NCI-H69 (cell line): ENCODE data around the gene RREB1.

ENCODE experiments used
- DNase-seq: peaks from one replicate; lab custom pipeline; 2025; lab: John Stamatoyannopoulos, UW

The RREB1 gene

DNA sequence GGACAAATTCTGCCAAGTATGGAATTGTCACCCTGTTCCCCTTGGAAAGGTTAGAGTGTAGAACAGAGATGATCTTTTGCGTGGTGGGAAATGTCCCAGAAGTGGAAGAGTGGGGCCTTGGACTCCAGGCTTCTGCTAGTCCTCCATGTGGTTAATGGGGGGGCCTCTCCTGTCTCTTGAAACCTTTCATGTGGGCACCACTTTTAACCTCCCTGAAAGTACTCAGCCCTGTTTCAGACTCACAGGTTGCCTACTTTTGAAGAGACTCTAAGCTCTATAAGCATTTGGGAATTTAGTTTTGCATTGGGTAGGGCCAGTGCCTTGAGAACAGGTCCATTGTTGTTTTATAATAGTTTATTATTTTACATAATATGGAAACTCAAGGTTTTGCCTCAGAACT, 17.5 kb downstream of the RREB1 start:
- DNase-seq: no peak

- no peak for DNase-seq
Observed at GRCh38 chr6:7126754-7127153, 19.0 kb downstream of the RREB1 start.

GRCh38 chr6:7127680-7128079, 19.9 kb downstream of the RREB1 start:
- DNase-seq: peak; percentile 57

DNA sequence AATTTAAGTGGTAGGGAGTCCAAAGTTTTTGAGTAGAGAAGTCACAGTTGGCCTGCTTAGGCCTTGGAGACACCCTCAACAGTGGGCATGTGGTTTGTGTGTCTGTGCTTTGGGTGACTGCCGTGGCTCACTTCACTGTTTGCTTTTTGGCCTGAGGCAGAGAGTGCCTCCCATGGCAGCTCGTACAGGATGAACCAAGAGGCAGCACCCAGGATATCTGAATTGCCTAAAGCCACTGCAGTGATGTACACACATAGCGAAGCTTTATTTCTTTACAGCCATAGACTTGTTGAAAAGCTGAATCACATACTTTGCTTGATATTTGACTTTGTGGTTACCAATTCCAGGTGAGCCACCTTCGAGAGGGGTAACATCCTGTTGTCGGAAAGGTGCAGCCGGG, 21.6 kb downstream of the RREB1 start:
- peak; percentile 60 for DNase-seq

GRCh38 chr6:7129784-7130569, 22.2 kb downstream of the RREB1 start:
- no peak for DNase-seq

DNA sequence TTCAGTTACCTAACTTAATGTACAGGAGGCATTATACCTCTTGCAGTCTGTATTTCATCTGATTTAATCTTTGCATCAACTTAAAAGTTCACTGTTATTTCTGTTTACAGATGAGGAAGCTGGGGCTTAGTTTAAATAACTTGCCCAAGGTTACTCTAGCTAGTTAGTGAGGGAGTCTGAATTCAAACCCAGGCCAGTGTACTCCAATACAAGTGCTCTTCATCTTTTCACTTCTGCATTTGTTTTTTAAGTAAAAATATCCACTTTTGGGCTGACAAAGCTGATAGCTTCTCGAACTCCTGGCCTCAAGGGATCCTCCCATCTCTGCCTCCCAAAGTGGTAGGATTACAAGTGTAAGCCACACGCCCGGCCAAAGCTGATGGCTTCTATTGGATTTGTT, 23.6 kb downstream of the RREB1 start:
- DNase-seq: no peak

- DNase-seq: peak; percentile 98
Observed at GRCh38 chr6:7132398-7133035, 24.8 kb downstream of the RREB1 start.

- DNase-seq: no peak
Observed at GRCh38 chr6:7134999-7135745, 27.4 kb downstream of the RREB1 start.

DNA sequence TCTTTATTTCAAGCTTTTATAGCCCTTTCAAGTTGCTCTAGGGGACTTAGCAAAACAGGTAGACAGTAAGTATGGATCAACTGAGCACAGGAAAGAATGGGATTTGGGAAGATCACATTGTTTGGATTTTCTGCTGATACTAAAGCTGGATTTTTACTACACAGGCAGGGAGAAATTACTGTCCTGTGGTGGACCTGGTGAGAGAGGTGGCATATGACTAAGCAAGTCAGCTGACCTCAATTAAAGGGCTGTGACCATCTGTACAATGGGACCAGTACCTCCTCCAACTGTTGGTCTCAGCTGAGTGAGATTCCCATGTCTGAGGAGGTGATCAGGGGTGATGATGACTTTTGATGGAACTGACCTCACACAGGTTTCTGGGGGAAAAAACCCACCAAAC, 28.0 kb downstream of the RREB1 start:
- peak; percentile 61 for DNase-seq

- DNase-seq: no peak
Observed at GRCh38 chr6:7136859-7137334, 29.1 kb downstream of the RREB1 start.

DNA sequence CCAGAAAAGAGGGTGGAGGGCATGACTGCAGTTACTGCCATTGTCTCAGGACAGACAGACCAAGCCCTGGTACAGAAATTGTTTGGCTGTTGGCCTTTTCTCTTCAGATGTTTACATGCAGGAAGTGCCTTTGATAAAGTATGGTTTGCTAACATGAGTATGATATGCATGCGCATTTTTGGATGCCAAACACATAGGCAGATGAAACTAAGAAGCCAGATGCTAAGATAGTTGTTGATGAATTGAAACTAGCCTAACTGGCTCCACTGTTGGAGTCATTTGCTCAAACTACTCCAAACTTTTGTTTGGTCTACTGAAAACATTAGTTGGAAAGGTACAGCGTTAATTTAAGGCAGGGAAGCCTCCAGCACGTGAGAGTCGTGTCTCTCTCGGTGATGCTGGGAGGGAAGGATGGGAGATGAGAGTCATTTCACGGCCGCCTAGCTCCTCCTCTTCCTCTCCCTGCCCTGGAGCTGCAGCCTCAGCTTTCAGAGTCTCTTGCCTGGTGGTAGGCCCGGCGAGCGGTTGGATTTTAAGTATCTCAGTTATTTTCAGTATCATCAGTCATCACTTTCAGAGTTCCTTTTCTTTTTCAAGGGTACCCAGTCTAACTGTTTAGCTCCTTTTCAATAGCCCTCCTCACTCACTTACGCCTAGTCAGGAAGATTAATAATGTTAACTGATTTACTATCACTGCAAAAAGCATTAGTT, 29.7 kb downstream of the RREB1 start:
- DNase-seq: peak; percentile 88

DNA sequence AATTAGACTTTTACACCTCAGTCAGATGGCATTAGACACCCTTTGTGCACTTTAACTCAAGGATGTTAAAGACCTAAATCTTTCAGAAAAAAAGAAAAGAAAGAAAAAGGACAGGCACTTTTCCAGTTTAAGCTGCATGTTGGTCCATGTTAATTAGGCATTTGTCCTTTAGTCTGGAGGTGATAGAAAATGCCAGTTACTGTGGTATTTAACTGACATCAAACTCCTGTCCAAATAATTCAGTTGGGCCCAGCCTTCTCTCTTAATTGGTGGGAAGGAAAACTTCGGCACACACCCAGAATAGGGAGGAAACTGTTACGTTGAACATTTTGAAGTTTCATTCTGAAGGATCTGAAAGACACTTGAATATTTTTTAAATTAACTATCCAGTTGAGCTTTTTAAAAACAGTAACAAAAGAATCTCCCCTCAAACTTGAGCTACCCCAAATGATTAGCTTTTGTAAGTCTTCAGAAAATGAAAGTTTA, 30.3 kb downstream of the RREB1 start:
- peak; percentile 71 for DNase-seq

- peak; percentile 98 for DNase-seq
Observed at GRCh38 chr6:7138921-7139358, 31.2 kb downstream of the RREB1 start.

DNA sequence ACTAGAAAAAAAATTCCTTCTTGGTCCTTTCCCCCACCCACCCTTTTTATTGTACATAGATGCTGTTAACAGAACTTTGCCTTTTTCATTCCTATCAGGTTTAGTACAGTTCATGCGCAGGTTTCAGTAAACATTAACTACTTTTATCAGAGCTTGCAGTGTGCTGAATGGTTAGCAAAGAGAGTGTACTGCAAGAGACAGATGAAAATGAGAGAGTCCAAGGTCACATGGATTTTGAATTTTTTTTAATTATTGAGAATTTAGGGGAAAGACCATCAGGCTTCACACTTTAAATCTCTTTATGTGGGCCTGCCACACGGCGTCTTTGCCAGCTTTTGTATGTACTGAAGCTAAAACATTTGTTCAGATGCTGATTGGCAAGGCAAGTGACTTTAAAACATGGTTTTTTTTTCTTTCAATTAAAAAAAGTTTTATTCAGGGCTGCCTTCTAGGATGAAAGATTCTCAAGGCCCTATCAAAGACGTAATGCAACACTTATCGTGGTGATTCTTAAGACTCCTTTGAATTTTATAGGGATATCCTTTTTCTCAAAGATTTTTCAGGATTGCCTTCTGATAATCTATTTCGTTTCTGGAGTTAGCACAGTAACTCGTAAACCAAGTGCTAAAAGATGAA, 32.2 kb downstream of the RREB1 start:
- DNase-seq: no peak

GRCh38 chr6:7140631-7141378, 33.0 kb downstream of the RREB1 start:
- DNase-seq: peak; percentile 95

DNA sequence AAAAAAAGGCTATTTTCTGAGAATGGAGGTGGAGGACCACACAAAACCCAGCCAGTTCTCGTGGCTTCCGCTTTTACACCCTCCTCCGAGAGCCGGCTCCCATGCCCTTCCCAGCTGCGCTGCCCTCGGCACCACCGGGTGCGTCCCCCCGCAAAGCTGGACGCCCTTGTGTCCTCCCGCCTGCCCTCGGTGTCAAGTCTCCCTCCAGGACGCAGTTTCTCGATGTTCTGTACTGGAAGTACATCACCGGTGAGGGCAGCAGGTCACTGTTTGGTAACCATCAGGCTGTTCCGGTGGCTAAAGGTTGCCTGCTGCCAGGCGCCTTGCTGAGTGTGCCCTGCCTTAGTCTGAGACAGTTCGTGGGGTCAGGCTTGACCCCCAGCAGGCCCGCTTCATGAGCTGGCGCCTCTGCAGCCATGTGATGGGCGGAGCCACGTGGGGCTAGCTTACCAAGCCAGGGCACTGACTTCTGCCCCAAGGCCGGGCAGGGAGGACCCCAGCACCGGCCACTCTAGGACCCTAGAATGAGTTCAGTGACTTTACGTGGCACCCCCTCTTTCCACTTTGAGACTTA, 34.6 kb downstream of the RREB1 start:
- DNase-seq: no peak

- peak; percentile 95 for DNase-seq
Observed at GRCh38 chr6:7142918-7143475, 35.2 kb downstream of the RREB1 start.

GRCh38 chr6:7143476-7143974, 35.8 kb downstream of the RREB1 start:
- DNase-seq: no peak

DNA sequence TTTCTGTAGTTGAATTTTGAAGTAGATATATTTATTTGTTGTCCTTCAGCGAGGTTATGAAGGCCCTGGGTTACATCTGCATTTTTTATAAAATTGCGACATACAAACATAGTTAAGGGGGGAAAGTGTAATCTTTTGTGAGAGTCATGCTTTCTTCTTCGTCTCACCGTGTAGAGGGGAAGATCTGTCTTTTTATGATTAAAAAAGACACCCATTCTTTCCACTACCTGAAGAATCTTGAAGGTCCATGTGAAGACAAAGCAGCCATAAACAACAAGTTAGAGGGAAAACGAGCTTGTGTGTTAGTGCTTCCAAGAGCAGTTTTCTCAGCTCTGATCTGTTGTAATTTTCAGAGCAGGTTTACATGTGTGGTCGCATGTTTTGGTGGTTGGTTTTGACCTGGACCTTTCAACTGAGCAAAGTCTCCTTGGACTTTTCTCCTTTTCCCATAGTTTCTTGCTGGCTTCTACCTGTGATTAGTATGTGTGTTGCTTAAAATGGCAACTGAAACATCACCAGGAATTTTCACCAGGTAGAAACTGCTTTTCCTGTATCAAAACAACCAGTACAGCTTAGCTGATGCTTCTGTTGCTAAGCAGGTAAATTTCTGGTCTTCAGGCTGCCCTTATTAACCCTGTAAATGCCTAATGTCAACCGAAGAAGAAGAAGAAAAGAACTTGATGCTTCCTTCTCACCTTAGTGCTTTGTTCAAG, 37.3 kb downstream of the RREB1 start:
- DNase-seq: peak; percentile 57
